NCI-H146 treated with DMSO at 0.1 percent for 48 hours (cell line): ENCODE data around the gene SOX4.
A peak's percentile ranks its signal among the peaks of the same experiment; 100 is the strongest.

Experiments used
- DNase-seq: peaks from one replicate; lab custom pipeline; 2025; ENCODE audit not compliant: unreplicated experiment; lab: John Stamatoyannopoulos, UW

SOX4 gene

GRCh38 chr6:21593927-21594415 lies 420 bp downstream of the SOX4 start:
- DNase-seq, result peak; percentile 49

GRCh38 chr6:21594416-21595281 lies 1.1 kb downstream of the SOX4 start:
- DNase-seq, result peak; percentile 27

- no peak for DNase-seq
These were observed 2.0 kb downstream of the SOX4 start for GRCh38 chr6:21595285-21596144.

- peak; percentile 56 for DNase-seq
These were observed 2.8 kb downstream of the SOX4 start for GRCh38 chr6:21596145-21596948.

GRCh38 chr6:21596949-21597682 lies 3.6 kb downstream of the SOX4 start:
- DNase-seq, result peak; percentile 56

GRCh38 chr6:21597801-21598673 lies 4.5 kb downstream of the SOX4 start:
- no peak for DNase-seq

GRCh38 chr6:21598674-21599023 lies 5.1 kb downstream of the SOX4 start:
- DNase-seq, result no peak

GRCh38 chr6:21599051-21599696 lies 5.6 kb downstream of the SOX4 start:
- no peak for DNase-seq

- no peak for DNase-seq
These were observed 7.9 kb downstream of the SOX4 start for GRCh38 chr6:21601339-21601923.

- DNase-seq, result no peak
These were observed 8.4 kb downstream of the SOX4 start for GRCh38 chr6:21601932-21602390.

- DNase-seq, result no peak
These were observed 9.8 kb downstream of the SOX4 start for GRCh38 chr6:21603082-21603952.

- no peak for DNase-seq
These were observed 10.5 kb downstream of the SOX4 start for GRCh38 chr6:21604081-21604480.

GRCh38 chr6:21605166-21605565 lies 11.6 kb downstream of the SOX4 start:
- DNase-seq, result no peak

- no peak for DNase-seq
These were observed 15.1 kb downstream of the SOX4 start for GRCh38 chr6:21608601-21609000.

GRCh38 chr6:21609881-21610329 lies 16.4 kb downstream of the SOX4 start:
- no peak for DNase-seq

GRCh38 chr6:21610341-21610740 lies 16.8 kb downstream of the SOX4 start:
- no peak for DNase-seq

- peak; percentile 13 for DNase-seq
These were observed 17.9 kb downstream of the SOX4 start for GRCh38 chr6:21611485-21611884.
